Activated CD4-positive, alpha-beta T cell treated with anti-CD3 and anti-CD28 coated beads, Interleukin-2, amount 50 U/mL, for 4 hours (primary cell): Measurements from ENCODE around the gene PECR.

Source experiments
- DNase-seq, 2 experiments: peaks; one replicate each; pipeline ENCODE4 v3.0.0-alpha.2; 2020

PECR gene

GRCh38 chr2:216069028-216069427 is 12.6 kb downstream of the PECR start:
- no peak for DNase-seq

- DNase-seq: no peak
Measured at GRCh38 chr2:216066230-216066629, 15.4 kb downstream of the PECR start.

GRCh38 chr2:216064665-216065064 is 16.9 kb downstream of the PECR start:
- DNase-seq: no peak

- DNase-seq: no peak
Measured at GRCh38 chr2:216064014-216064630, 17.5 kb downstream of the PECR start.

GRCh38 chr2:216059233-216059834 is 22.3 kb downstream of the PECR start:
- DNase-seq: no peak

GRCh38 chr2:216057688-216058193 is 23.9 kb downstream of the PECR start:
- peak; percentile 44 to 46 for DNase-seq

- no peak for DNase-seq
Measured at GRCh38 chr2:216056739-216057138, 24.9 kb downstream of the PECR start.

- DNase-seq: no peak
Measured at GRCh38 chr2:216055680-216056079, 25.9 kb downstream of the PECR start.

- DNase-seq: no peak
Measured at GRCh38 chr2:216052420-216052819, 29.2 kb downstream of the PECR start.

GRCh38 chr2:216051350-216051749 is 30.3 kb downstream of the PECR start:
- DNase-seq: no peak

- no peak for DNase-seq
Measured at GRCh38 chr2:216049452-216049851, 32.2 kb downstream of the PECR start.

GRCh38 chr2:216047397-216047796 is 34.2 kb downstream of the PECR start:
- DNase-seq: no peak

GRCh38 chr2:216044883-216045486 is 36.6 kb downstream of the PECR start:
- DNase-seq: no peak

- DNase-seq: no peak
Measured at GRCh38 chr2:216043949-216044348, 37.7 kb downstream of the PECR start.

GRCh38 chr2:216041438-216041837 is 40.2 kb downstream of the PECR start:
- no peak for DNase-seq

GRCh38 chr2:216039918-216040317 is 41.7 kb downstream of the PECR start:
- no peak for DNase-seq

- DNase-seq: peak; percentile 72 to 79
Measured at GRCh38 chr2:216034065-216034464, 47.5 kb downstream of the PECR start.

- no peak for DNase-seq
Measured at GRCh38 chr2:216033403-216033802, 48.2 kb downstream of the PECR start.

- no peak for DNase-seq
Measured at GRCh38 chr2:216031960-216032689, 49.5 kb downstream of the PECR start.

GRCh38 chr2:216030216-216030615 is 51.4 kb downstream of the PECR start:
- DNase-seq: no peak

- DNase-seq: no peak
Measured at GRCh38 chr2:216029416-216030129, 52.0 kb downstream of the PECR start.

GRCh38 chr2:216024779-216025336 is 56.8 kb downstream of the PECR start:
- DNase-seq: no peak
